HepG2 (cell line): Measurements from ENCODE around the gene RRAGB. TPM values are rescaled to one million over a fixed set of nuclear protein-coding genes. Genes with fewer than 3 reads are reported as not detected.

ENCODE experiments used
- ATAC-seq: fragments of 200-7000 bp; cut with Tn5 transposase; 3 replicates; pipeline ENCODE4 v1.9.1; 2020; ENCODE audit warnings: mild to moderate bottlenecking, moderate library complexity
- BruUV-seq: library from RNA; stranded (reverse); fragments of 400-500 nt; replicated peaks from 2 replicates; lab custom pipeline; 2021; lab: Mats Ljungman, UMichigan
- CTCF ChIA-PET: fragments of 300-600 bp; formaldehyde crosslinking; extraction: SDS; loops from one replicate; lab custom pipeline; 2021; ENCODE audit warnings: low total read pairs, inconsistent platforms, low intra/inter-chr PET ratio; lab: Yijun Ruan, JAX
- POLR2A ChIA-PET: fragments of 350-600 bp; sonication (Branson Sonifier 250); formaldehyde crosslinking; loops from one replicate; lab custom pipeline; 2020; ENCODE audit warnings: antibody characterized with exemption, inconsistent platforms; lab: Yijun Ruan, JAX
- DNase-seq: peaks from one replicate; pipeline ENCODE4 v3.0.0-alpha.2; 2015; ENCODE audit warnings: low spot score
- FAIRE-seq: peaks from 3 replicates; lab custom pipeline; 2011; peaks lifted over from hg19 to GRCh38; lab: Jason Lieb, UNC
- H2AFZ ChIP-seq: one replicate; pipeline ENCODE4 v1.6.1; 2011; ENCODE audit warnings: low read length, inconsistent platforms
- H3K27ac ChIP-seq: fragments of 300-600 bp; 3 replicates; pipeline ENCODE4 v1.8.0; 2011; ENCODE audit warnings: mixed run types, mild to moderate bottlenecking, mixed read lengths, low read length, inconsistent platforms; ENCODE audit not compliant: insufficient read depth; ENCODE audit errors: extremely low read length
- H3K27me3 ChIP-seq, 2 experiments: fragments of 200-600 bp in 1 of 2; 2 replicates in 1 of 2; 3 replicates in 1 of 2; pipeline versions ENCODE4 v1.6.0 to v1.8.0; 2011; ENCODE audit warnings: low read length in 2 of 2, mild to moderate bottlenecking in 2 of 2, moderate library complexity in 2 of 2, inconsistent platforms in 1 of 2; ENCODE audit not compliant: insufficient read depth in 2 of 2, control insufficient read depth in 1 of 2
- H3K36me3 ChIP-seq, 2 experiments: fragments of 200-600 bp in 1 of 2; replicated peaks in 1 of 2; 2 replicates in 1 of 2; 3 replicates in 1 of 2; pipeline versions ENCODE4 v1.5.1 to v1.8.0; 2011; ENCODE audit warnings: low read length in 2 of 2, inconsistent platforms in 1 of 2; ENCODE audit not compliant: insufficient read depth in 2 of 2, control insufficient read depth in 1 of 2
- H3K4me1 ChIP-seq: 2 replicates; pipeline ENCODE4 v1.5.1; 2012; ENCODE audit warnings: low read length, inconsistent platforms; ENCODE audit not compliant: insufficient read depth
- H3K4me2 ChIP-seq: 2 replicates; pipeline ENCODE4 v1.6.0; 2011; ENCODE audit warnings: low read depth, low read length, inconsistent platforms
- H3K4me3 ChIP-seq, 3 experiments: fragments of 200-600 bp in 1 of 3; sonication (generic), shearing (Covaris generic) in 1 of 3; replicated peaks in 1 of 3; 2 replicates each; pipeline ENCODE4 v1.5.1; 2011 to 2016; ENCODE audit warnings: low read length in 3 of 3, inconsistent platforms in 2 of 3, low read depth in 2 of 3, mild to moderate bottlenecking in 2 of 3, control low read depth in 1 of 3, mixed read lengths in 1 of 3; ENCODE audit not compliant: insufficient read depth in 1 of 3
- H3K79me2 ChIP-seq: one replicate; pipeline ENCODE4 v1.6.1; 2011; ENCODE audit warnings: low read length, inconsistent platforms; ENCODE audit not compliant: insufficient read depth
- H3K9ac ChIP-seq: 2 replicates; pipeline ENCODE4 v1.6.0; 2011; ENCODE audit warnings: mild to moderate bottlenecking, low read depth, low read length, inconsistent platforms; ENCODE audit not compliant: insufficient read depth
- H3K9me3 ChIP-seq: 2 replicates; pipeline ENCODE4 v1.5.1; 2012; ENCODE audit warnings: mild to moderate bottlenecking, low read length
- H4K20me1 ChIP-seq: 2 replicates; pipeline ENCODE4 v1.6.0; 2011; ENCODE audit warnings: inconsistent platforms, mild to moderate bottlenecking, low read length, moderate library complexity; ENCODE audit not compliant: insufficient read depth
- ARID5B ChIP-seq: IDR thresholded peaks from 2 replicates; pipeline ENCODE4 v1.4.0; 2020; ENCODE audit warnings: mild to moderate bottlenecking, missing genetic modification reagents
- HNRNPK ChIP-seq: fragments of 200-400 bp; formaldehyde crosslinking; IDR thresholded peaks from 2 replicates; pipeline ENCODE4 v1.6.1; 2018; ENCODE audit warnings: low read length, low read depth, moderate library complexity, mild to moderate bottlenecking; ENCODE audit not compliant: poor library complexity, severe bottlenecking
- NBN ChIP-seq: fragments of 450-650 bp; conservative IDR thresholded peaks from 2 replicates; pipeline ENCODE4 v1.6.1; 2017
- ZNF503 ChIP-seq: sonication (generic); formaldehyde crosslinking; IDR thresholded peaks from 2 replicates; pipeline ENCODE4 v1.4.0; 2020; ENCODE audit warnings: missing genetic modification reagents
- ZSCAN29 ChIP-seq: sonication (generic); formaldehyde crosslinking; conservative IDR thresholded peaks from 2 replicates; pipeline ENCODE4 v1.4.0; 2020; ENCODE audit warnings: mild to moderate bottlenecking, missing genetic modification reagents
- WGBS: methylation state at CpG from one replicate; pipeline ENCODE4 v1.1.6; 2017; ENCODE audit warnings: low lambda C conversion rate; 5-methylcytosine and 5-hydroxymethylcytosine counted together
- in situ Hi-C: cut with HindIII; loops from 2 replicates; pipeline ENCODE4 v1.10.0; 2017; ENCODE audit warnings: low pct_unique_long_range_greater_than_20kb; ENCODE audit not compliant: extremely low pct_ligation_motif_present
- intact Hi-C: fragments of 100-400 bp; cut with micrococcal nuclease; formaldehyde crosslinking; loops from one replicate; pipeline ENCODE4 v1.10.0; 2022; ENCODE audit not compliant: unreplicated experiment
- polyA plus RNA-seq, 8 experiments: library from polyadenylated mRNA; depleted of rRNA in 3 of 8; stranded (reverse) in 7 of 8; unstranded in 1 of 8; fragments of >200 nt; fragmentation: Illumina TruSeq in 4 of 8; extraction: Trizol in 4 of 8; gene quantifications; 2 replicates each; pipeline versions ENCODE4 v1.2.1 to v1.2.3, GENCODE V29; 2011 to 2016; ENCODE audit warnings: low read depth in 4 of 8, missing spikeins in 1 of 8, mixed read lengths in 1 of 8; ENCODE audit not compliant: insufficient read depth in 1 of 8
- total RNA-seq, 5 experiments: library from RNA; depleted of rRNA; stranded (reverse); fragments of >200 nt; fragmentation: Illumina TruSeq; extraction: Trizol; gene quantifications; 2 replicates each; pipeline ENCODE4 v1.2.3, GENCODE V29; 2016; ENCODE audit warnings: low read depth in 1 of 5

Gene RRAGB
- total and polyA plus RNA-seq, 2 of the 13 experiments (the other 11 are each of a cell fraction or from before 2014, with no cell fraction given): 12.2 to 19.9 TPM

GRCh38 chrX:55710701-55711100 lies 6.8 kb upstream of the RRAGB start (continued):
- no peak for TF ChIP-seq ARID5B (CRISPR knock-in tag)
- TF ChIP-seq ZSCAN29 (CRISPR knock-in tag): no peak
- TF ChIP-seq ZNF503 (CRISPR knock-in tag): no peak

- Histone ChIP-seq H3K36me3 (no peaks in the 10 kb centered on the region), H3K9ac (no peak overlapping the region), H3K9me3 (peaks cover 4% of the 10 kb centered on the region; the same call in 1 of the 2 replicates), H3K79me2 (peaks cover 5% of the 10 kb centered on the region), H3K4me1 (no peaks in the 10 kb centered on the region), H3K4me2 (no peak overlapping the region), H3K27ac (no peak overlapping the region), H3K27me3 (no peaks in the 10 kb centered on the region), H3K4me3 (no peak overlapping the region), H2AFZ (no peak overlapping the region), H4K20me1 (no peaks in the 10 kb centered on the region)
- TF ChIP-seq NBN: no peak
- TF ChIP-seq HNRNPK: peak; percentile 47
- WGBS: 0% methylated on average over 1 of the region's 1 CpG
- no peak for FAIRE-seq
- ChIA-PET CTCF (no interaction called here), POLR2A (no interaction called here)
- no peak for DNase-seq
- intact Hi-C loops: no loop called here
- ATAC-seq: no peak
- in situ Hi-C loops: loop anchor here (25.0 kb wide), 1 partner anchor 576 kb away; no protein-coding TSS in a partner anchor
- BruUV-seq: no TSS peak
These were observed 3.9 kb upstream of the RRAGB start for GRCh38 chrX:55713631-55714030.
